NCI-H748 (cell line): ENCODE measurements around the gene IL20.
"Not testable (repeated sequence)": the region's sequence is repeated elsewhere in the genome, so short reads cannot be mapped to it uniquely, and the experiment has no call there.

Source experiments
- DNase-seq: peaks from one replicate; lab custom pipeline; 2025; ENCODE audit not compliant: unreplicated experiment; lab: John Stamatoyannopoulos, UW

The IL20 gene

GRCh38 chr1:206842854-206843253 lies 22.6 kb upstream of the IL20 start:
- peak; percentile 12 for DNase-seq

DNA sequence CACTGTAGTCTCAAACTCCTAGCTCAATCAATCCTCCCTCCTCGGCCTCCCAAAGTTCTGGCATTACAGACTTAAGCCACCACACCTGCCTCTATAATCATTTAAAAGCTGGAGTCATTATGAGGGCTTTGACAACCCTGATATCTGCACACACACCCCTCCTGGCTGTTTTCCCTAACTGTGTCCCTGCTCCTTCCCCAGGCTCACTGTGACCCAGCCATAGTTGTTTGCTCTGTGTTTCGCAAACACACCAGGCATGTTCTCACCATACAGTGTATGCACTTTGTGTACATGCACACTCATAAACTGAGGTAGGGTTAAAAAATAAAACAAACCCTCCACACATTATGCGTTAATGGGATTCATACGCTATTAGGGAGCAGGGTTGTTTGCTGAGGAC lies 21.8 kb upstream of the IL20 start:
- DNase-seq = no peak

DNA sequence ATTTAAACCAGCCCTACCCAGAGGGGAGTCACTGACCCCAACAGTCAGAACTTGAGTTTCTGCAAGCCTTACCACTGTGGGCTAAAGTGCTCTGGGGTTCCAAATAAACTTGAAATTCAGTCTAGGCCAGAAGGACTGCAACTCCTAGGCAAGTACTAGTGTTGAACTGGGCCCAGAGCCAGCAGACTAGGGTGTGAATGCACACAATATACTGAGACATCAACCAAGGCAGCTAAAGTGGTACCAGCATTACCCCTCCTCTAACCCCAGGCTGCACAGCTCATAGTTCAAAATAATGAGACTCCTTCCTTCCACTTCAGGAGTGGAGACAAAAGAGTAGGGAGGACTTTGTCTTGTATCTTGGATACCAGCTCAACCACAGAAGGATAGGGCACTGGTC lies 18.9 kb upstream of the IL20 start:
- no peak for DNase-seq

- DNase-seq = no peak
Observed at GRCh38 chr1:206847337-206847834, 18.0 kb upstream of the IL20 start.

- DNase-seq = no peak
Observed at GRCh38 chr1:206847946-206848345, 17.5 kb upstream of the IL20 start.

- DNase-seq = no peak
Observed at GRCh38 chr1:206850401-206850800, 15.0 kb upstream of the IL20 start.

DNA sequence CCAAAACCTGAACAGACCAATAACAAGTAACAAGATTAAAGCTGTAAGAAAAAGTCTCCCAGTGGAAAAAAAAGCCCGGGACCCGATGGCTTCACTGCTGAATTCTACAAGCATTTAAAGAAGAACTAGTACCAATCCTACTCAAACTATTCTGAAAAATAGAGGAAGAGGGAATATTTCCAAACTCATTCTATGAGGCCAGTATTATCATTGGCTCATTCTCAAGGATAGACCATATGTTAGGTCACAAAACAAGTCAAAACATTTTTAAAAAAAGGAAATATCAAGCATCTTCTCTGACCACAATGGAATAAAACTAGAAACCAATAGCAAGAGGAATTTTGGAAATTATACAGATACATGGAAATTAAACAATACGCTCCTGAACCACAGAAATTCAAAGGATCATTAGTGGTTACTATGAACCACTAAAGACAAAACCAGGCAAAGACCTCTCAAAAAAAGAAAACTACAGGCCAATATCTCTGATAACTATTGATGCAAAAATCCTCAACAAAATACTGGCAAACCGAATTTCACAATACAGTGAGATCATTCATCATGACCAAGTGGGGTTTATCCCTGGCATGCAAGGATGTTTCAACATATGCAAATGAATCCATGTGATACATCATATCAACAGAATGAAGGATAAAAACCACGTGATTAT lies 13.9 kb upstream of the IL20 start:
- DNase-seq = no peak

DNA sequence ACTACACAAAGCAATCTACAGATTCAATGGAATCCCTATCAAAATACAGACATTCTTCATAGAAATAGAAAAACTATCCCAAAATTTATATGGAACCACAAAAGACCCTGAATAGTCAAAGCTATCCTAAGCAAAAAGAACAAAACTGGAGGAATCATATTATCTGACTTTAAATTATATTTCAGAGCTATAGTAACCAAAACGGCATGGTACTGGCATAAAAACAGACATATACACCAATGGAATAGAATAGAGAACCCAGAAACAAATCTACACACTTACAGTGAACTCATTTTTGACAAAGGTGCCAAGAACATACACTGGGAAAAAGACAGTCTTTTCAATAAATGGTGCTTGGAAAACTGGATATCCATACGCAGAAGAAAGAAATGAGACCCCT lies 12.8 kb upstream of the IL20 start:
- DNase-seq = not testable (repeated sequence)

GRCh38 chr1:206853696-206854095 lies 11.7 kb upstream of the IL20 start:
- not testable (repeated sequence) for DNase-seq

DNA sequence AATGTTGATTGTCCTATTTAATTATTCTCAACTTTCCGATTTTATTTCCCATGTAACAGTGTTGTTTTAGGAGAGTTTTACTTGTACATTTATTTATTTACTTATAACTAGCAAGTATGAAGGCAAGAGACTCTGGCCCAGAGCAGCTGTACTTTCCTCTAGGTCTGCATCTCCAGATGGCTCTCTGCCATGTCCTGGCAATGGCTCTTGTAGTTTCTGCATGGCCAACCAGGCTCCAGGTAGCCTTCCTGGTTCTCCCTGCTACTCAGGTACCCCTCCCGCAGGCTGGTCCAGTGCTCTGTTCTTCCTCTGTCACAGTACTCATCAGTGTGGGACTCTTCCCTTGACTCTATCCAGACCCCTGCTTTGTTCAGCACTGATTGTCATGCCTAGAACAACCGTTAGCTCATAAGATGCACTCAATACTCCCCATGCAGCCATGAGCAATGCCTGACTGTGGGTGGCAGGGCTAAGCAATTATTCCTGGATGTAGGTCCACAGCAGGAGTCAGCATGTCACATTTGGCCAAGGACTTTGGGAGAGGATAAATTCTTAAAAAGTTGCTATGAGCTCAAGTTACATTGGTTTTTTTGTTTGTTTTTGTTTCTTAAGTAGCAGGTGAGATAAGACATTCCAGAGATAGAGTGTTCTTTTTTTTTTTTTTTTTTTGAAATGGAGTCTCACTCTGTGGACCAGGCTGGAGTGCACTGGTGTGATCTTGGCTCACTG lies 10.9 kb upstream of the IL20 start:
- DNase-seq = no peak

DNA sequence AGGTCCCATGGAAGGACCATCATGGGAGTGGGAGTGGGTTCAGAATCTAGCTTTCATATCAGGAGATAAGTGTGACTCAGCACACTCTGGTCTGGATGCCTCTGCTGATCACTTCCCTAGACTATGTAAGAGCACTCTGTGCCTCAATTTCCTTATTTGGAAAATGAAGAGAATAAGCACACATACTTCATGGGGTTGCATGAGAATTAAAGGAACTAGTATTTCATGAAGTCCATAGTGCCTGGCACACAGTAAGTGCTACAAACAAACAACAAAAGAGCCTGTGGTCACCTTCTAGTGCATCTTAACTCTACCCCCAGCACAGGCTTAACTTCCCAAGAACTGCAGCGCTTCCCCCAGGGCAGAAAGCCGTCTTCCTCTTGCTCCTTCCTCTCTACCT lies 9.6 kb upstream of the IL20 start:
- DNase-seq = no peak

GRCh38 chr1:206856674-206857464 lies 8.6 kb upstream of the IL20 start:
- no peak for DNase-seq

DNA sequence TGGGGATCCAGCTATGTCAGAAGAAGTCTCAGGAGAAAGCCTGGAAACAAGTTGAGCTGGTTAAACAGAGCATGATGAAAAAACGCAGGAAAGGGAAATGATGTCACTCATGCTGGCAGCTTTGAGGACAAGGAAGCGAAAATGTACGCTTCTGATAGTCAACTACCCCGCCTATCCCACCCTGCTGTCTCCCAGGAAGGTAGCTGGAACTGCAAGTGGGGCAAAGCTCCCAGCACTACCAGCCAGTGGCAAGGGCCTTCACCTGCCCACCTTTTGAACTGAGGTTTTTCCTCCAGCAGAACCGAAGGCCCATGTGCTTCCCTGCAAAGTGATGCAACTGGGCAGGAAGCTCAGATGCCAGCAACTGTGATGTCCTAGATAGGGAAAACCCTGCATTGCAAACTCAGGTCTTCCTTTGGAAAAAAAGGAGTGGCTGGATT lies 6.3 kb upstream of the IL20 start:
- no peak for DNase-seq

GRCh38 chr1:206860165-206860564 lies 5.3 kb upstream of the IL20 start:
- DNase-seq = no peak

GRCh38 chr1:206863266-206863665 lies 2.2 kb upstream of the IL20 start:
- DNase-seq = no peak

- DNase-seq = no peak
Observed at GRCh38 chr1:206866062-206866461, 639 bp downstream of the IL20 start.

DNA sequence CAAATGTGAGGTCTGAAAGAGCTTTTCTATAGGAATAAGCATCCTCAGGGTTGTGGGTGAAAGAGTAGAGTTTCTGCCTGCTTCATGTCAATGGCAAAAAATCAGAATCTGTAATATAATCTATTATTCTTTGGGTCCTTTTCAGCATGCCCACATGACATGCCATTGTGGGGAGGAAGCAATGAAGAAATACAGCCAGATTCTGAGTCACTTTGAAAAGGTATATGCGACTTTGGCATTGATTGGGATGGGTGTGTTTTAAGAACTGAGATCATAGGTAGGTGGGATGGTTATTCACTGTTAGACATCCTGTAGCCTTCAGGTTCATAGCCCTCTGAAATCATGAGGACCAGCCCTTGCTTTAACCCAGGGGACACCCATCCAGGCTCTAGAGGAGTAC lies 1.8 kb downstream of the IL20 start:
- no peak for DNase-seq

GRCh38 chr1:206867716-206868115 lies 2.3 kb downstream of the IL20 start:
- no peak for DNase-seq

DNA sequence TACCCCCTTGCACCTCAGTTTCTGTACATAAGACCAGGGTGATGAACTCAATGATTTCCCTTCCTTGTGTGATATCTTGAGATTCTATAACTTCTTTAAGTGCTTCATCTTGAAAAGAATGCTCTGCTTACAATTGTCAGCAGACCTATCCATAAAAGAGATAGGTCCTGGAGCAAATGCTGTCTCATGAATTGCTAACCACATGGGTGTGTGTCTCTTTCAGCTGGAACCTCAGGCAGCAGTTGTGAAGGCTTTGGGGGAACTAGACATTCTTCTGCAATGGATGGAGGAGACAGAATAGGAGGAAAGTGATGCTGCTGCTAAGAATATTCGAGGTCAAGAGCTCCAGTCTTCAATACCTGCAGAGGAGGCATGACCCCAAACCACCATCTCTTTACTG lies 2.8 kb downstream of the IL20 start:
- no peak for DNase-seq

GRCh38 chr1:206872139-206872538 lies 6.7 kb downstream of the IL20 start:
- DNase-seq = no peak

DNA sequence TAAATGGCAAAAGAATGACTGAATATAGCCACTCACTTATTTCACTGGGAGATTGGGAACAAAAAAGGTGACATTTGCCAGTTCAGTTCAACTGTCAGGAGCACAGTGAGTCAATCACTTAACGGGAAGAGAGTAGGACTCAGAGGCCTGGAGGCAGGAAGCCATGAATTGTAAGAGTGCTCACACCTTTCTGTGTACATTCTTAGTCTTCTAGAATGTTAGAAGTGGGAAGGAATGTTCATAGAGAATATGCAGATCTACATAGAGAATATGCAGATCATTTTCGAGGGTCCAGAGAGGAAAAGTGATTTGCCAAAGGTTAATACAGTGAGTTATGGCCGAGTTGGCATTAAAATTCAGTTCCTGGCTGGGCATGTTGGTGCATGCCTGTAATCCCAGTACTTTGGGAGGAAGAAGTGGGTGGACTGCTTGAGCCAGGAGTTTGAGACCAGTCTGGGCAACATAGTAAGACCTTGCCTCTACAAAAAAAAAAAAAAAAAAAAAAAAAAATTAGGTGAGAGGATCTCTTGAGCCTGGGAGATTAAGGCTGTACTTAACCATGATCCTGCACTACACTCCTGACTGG lies 8.3 kb downstream of the IL20 start:
- DNase-seq = no peak
